ENCODE results near the gene DENND5A. TPM values are rescaled to one million over a fixed set of nuclear protein-coding genes. Genes with fewer than 3 reads are reported as not detected.

DENND5A gene
- total and polyA plus RNA-seq, 8 donors = 65.7 to 106 (median 96.7) TPM

DNA sequence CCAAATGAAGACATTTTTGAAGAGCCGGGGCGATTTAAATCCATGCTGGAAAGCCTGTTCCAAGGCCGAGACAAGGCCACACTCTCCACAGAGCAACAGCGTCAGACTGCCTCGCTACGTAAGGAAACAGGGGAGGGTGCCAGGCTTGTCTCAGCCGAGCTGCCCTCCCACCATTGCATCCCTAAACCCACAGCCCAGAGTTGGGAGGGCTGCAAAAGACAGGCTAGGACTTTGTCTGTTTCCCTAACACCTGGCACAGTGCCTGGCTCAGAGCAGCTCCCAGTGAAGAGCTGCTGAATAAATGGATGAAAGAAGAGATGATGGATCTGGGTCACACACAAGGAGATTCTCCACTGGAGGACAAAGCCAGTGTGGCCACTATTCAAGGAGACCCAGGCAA, 122.4 kb downstream of the DENND5A start:
- DNase-seq (no peak), ATAC-seq (no peak)
- TF ChIP-seq, protein P1, sequence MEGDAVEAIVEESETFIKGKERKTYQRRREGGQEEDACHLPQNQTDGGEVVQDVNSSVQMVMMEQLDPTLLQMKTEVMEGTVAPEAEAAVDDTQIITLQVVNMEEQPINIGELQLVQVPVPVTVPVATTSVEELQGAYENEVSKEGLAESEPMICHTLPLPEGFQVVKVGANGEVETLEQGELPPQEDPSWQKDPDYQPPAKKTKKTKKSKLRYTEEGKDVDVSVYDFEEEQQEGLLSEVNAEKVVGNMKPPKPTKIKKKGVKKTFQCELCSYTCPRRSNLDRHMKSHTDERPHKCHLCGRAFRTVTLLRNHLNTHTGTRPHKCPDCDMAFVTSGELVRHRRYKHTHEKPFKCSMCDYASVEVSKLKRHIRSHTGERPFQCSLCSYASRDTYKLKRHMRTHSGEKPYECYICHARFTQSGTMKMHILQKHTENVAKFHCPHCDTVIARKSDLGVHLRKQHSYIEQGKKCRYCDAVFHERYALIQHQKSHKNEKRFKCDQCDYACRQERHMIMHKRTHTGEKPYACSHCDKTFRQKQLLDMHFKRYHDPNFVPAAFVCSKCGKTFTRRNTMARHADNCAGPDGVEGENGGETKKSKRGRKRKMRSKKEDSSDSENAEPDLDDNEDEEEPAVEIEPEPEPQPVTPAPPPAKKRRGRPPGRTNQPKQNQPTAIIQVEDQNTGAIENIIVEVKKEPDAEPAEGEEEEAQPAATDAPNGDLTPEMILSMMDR (IDR thresholded peaks at IDR 0.05) = no peak
- Histone ChIP-seq H3K36me3 (peaks cover 0 to 100% of the 10 kb centered on the region in 2 donors), H3K27ac (no peak overlapping the region), H3K27me3 (no peaks in the 10 kb centered on the region), H3K4me3 (no peak overlapping the region), H3K9me3 (no peaks in the 10 kb centered on the region), H3K4me1 (peaks cover 5 to 21% of the 10 kb centered on the region in 2 donors)
- intact Hi-C loops (cut with DNase I) = no loop called here

DNA sequence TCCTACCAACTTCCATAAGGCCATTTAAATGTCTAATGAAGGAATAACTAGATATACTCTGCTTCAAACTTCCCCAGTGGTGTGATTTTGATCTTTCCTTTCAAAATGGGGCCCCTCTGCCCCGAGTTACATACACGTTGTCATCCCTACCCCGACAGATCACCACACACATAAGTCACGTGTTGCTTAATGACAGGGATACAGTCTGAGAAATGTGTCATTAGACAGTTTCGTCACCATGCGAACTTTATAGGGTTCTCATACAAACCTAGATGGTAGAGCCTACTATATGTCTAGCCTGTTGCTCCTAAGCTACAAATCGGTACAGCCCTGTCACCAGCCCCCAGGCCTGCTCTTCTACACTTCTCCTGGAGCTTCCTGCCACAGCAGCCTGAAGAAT, 124.0 kb downstream of the DENND5A start:
- no peak overlapping the region for H3K4me3 ChIP-seq
- no peaks in the 10 kb centered on the region for H3K9me3 ChIP-seq
- TF ChIP-seq, protein P1 (IDR thresholded peaks at IDR 0.05) = no peak
- H3K27ac ChIP-seq = no peak overlapping the region
- peaks cover 0 to 91% of the 10 kb centered on the region in 2 donors for H3K36me3 ChIP-seq
- DNase-seq (no peak), ATAC-seq (no peak)
- H3K27me3 ChIP-seq = no peaks in the 10 kb centered on the region
- intact Hi-C loops (cut with DNase I) = no loop called here
- H3K4me1 ChIP-seq = peaks cover 9 to 28% of the 10 kb centered on the region in 2 donors

DNA sequence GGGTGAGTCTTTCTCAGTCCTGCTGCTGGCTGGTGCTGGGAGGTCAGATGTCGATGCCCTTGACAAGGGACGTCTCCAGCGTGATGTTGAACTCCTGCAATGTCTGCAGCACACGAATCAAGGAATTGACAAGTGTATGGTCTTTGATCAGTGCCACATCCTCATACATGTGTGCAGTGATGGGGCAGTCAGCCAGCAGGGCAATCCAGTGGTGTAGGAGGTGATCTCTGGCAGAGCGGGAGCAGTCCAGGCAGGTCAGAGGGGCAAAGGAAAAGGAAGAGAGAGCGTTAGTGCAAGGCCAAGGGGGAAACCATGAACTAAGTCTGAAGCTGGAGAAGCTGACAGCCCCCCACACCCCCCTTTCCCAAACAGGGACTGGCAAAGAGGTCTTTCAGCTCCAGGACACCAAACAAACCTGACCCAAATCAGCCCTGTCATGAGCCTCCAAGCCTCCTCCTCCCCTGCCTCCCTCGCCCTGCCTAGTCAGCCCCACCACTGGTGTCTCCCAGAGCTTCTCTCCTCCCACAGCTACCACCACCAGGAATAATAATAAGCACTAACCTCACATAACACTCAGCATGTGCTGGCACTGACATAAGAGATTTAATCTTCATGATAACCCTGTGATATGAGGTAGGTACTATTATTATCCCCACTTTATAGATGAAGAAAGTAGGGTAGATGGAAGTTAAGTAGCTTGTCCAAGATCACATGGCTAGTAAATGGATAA, 125.4 kb downstream of the DENND5A start:
- peaks cover 0 to 81% of the 10 kb centered on the region in 2 donors for H3K36me3 ChIP-seq
- H3K27ac ChIP-seq = peak overlapping the region in 1 of 2 donors; percentile 64
- no peaks in the 10 kb centered on the region for H3K9me3 ChIP-seq
- TF ChIP-seq, protein P1 (IDR thresholded peaks at IDR 0.05) = no peak
- no peaks in the 10 kb centered on the region for H3K27me3 ChIP-seq
- H3K4me3 ChIP-seq = no peak overlapping the region
- DNase-seq (no peak), ATAC-seq (no peak)
- intact Hi-C loops (cut with DNase I) = loop anchor here in 1 of 2 donors (10.0 kb wide), 1 partner anchor 125 kb away; no protein-coding TSS in a partner anchor
- peaks cover 9 to 28% of the 10 kb centered on the region in 2 donors for H3K4me1 ChIP-seq

DNA sequence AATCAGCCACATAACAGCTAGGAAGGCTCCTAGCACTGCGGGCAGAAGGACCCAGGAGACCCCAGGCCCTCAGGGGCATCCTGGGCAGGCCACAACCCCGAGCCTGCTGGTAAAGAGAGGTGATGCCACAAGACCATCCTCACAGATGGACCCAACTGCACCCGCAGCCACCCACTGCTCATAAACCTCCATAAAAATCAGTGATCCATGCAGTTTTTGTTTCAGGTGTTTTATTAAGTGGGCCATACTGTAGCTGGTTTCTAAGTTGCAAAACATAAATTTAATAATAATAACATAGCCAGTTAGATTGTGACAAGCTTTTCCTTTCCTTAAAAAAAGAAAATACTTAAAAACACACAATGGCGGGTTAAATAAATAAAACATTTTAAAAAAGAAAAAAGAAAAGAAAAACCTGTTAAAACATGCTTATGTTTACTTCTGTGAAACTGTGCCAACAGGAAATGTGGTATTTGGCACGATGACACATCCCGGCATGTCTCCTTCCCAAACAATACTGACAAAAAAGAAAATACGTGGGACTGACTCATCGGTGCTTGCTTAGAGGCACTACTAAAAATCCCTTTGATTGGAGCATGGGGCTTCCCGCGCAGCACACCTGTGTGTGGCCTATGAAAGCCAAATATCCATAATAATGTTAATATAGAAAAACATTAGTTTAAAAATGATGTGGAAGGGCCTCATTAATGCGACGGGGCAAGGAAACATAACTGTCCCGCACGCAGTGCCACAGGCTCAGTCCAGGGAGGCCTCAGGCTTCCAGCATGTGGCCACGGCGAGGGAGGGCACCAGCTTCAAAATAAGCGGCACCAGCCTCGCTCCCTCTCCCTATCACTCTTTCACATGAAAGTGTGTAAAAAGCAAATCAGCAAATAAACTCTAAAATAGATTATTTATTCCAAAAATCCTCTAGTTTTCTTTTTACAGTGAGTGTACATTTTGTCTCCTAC, 126.3 kb downstream of the DENND5A start:
- no peaks in the 10 kb centered on the region for H3K27me3 ChIP-seq
- DNase-seq = peak in 1 of 4 donors; percentile 23
- peaks cover 9 to 28% of the 10 kb centered on the region in 2 donors for H3K4me1 ChIP-seq
- H3K36me3 ChIP-seq = peaks cover 0 to 72% of the 10 kb centered on the region in 2 donors
- TF ChIP-seq, protein P1 (IDR thresholded peaks at IDR 0.05) = no peak
- ATAC-seq = peak; percentile 38
- no peaks in the 10 kb centered on the region for H3K9me3 ChIP-seq
- intact Hi-C loops (cut with DNase I) = loop anchor here in 1 of 2 donors (10.0 kb wide), 1 partner anchor 124 kb away; no protein-coding TSS in a partner anchor
- peak overlapping the region; percentile 27 to 64 for H3K27ac ChIP-seq
- H3K4me3 ChIP-seq = no peak overlapping the region
